AG04449 (cell line): ENCODE results near the gene HBA1.

ENCODE experiments used
- CTCF ChIA-PET: fragments of 350-600 bp; formaldehyde crosslinking; extraction: SDS; loops from one replicate; lab custom pipeline; 2021; ENCODE audit warnings: antibody characterized with exemption; lab: Yijun Ruan, JAX
- POLR2A ChIA-PET: fragments of 400-600, 350-600 bp; formaldehyde crosslinking; extraction: SDS; loops from one replicate; lab custom pipeline; 2020; ENCODE audit warnings: antibody characterized with exemption, inconsistent platforms; lab: Yijun Ruan, JAX
- DNase-seq: peaks from one replicate; pipeline ENCODE4 v3.0.0-alpha.2; 2010; ENCODE audit warnings: low read depth, low spot score
- H3K4me3 ChIP-seq: 2 replicates; pipeline ENCODE4 v1.5.1; 2011; ENCODE audit warnings: low read depth, mild to moderate bottlenecking, control low read depth, low read length
- CTCF ChIP-seq: IDR thresholded peaks from one replicate; pipeline ENCODE4 v1.5.1; 2011; ENCODE audit warnings: mild to moderate bottlenecking, moderate library complexity, low read length, control low read depth, inconsistent platforms; ENCODE audit not compliant: insufficient read depth; ENCODE audit errors: missing control alignments

Gene HBA1

DNA sequence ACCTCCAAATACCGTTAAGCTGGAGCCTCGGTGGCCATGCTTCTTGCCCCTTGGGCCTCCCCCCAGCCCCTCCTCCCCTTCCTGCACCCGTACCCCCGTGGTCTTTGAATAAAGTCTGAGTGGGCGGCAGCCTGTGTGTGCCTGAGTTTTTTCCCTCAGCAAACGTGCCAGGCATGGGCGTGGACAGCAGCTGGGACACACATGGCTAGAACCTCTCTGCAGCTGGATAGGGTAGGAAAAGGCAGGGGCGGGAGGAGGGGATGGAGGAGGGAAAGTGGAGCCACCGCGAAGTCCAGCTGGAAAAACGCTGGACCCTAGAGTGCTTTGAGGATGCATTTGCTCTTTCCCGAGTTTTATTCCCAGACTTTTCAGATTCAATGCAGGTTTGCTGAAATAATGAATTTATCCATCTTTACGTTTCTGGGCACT is 928 bp downstream of the HBA1 start:
- ChIA-PET POLR2A (no interaction called here), CTCF (interaction anchor here (1.0 to 6.9 kb wide), 4 partner anchors 71 to 114 kb away, joined by 3 to 81 read pairs (median 10); no protein-coding TSS in a partner anchor)
- no peak overlapping the region for H3K4me3 ChIP-seq
- TF ChIP-seq CTCF: no peak
- no peak for DNase-seq

GRCh38 chr16:177981-178667 is 1.6 kb downstream of the HBA1 start:
- DNase-seq: no peak
- no peak overlapping the region for H3K4me3 ChIP-seq
- CTCF ChIA-PET: interaction anchor here (1.0 to 6.9 kb wide), 6 partner anchors 72 to 115 kb away, joined by 3 to 81 read pairs (median 10); no protein-coding TSS in a partner anchor
- POLR2A ChIA-PET: no interaction called here
- no peak for TF ChIP-seq CTCF

DNA sequence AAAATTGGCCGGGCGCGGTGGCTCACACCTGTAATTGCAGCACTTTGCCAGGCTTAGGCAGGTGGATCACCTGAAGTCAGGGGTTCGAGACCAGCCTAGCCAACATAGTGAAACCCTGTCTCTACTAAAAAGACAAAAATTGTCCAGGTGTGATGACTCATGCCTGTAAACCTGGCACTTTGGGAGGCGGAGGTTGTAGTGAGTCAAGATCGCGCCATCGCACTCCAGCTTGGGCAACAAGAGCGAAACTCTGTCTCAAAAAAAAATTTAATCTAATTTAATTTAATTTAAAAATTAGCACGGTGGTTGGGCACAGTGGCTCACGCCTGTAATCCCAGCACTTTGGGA is 2.2 kb downstream of the HBA1 start:
- no peak for TF ChIP-seq CTCF
- no peak overlapping the region for H3K4me3 ChIP-seq
- POLR2A ChIA-PET: no interaction called here
- no peak for DNase-seq
- CTCF ChIA-PET: interaction anchor here (1.1 to 6.9 kb wide), 5 partner anchors 72 to 116 kb away, joined by 3 to 81 read pairs (median 15); no protein-coding TSS in a partner anchor

DNA sequence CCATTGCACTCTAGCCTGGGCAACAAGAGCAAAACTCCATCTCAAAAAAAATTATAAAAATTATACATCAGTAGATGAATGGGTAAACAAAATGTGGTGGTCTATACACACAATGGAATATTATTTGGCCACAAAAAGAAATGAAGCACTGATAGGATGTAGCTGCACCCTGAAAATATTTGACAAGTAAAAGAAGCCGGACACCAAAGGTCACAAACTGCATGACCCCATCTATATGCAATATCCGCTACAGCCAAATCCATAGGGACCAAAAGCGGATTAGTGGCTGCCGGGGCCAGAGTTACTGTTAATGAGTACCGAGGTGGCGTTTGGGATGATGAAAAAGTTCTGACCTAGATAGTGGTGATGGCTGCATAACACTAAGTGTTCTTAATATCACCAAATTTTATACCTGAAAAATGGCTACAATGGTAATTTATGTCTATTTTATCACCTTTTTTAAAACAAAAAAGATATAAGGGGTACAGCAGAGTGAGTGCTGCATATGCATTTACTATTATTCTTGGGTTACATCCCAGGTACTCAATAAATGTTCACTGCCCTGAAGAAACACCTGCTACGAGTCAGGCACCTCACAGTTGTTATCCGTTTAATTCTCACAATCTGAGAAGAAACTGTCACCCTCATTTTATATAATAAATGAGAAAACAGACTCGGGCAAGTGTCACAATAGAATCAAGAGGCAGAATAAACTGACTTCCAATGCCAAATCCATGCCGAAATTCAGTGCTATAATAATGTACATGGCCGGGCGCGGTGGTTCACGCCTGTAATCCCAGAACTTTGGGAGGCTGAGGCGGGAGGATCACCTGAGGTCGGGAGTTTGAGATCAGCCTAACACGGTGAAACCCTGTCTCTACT is 3.0 kb downstream of the HBA1 start:
- no peak for DNase-seq
- ChIA-PET CTCF (interaction anchor here (1.1 to 6.9 kb wide), 13 partner anchors 9 to 116 kb away, joined by 3 to 126 read pairs (median 11); no protein-coding TSS in a partner anchor), POLR2A (no interaction called here)
- no peak overlapping the region for H3K4me3 ChIP-seq
- no peak for TF ChIP-seq CTCF

GRCh38 chr16:180101-180675 is 3.7 kb downstream of the HBA1 start, which contains the start of gene HBQ1:
Gene HBQ1 (plus strand): TSS chr16:180459. CDS start chr16:180487, 28 bp downstream.
- CTCF ChIA-PET: interaction anchor here (0.7 to 6.9 kb wide), 20 partner anchors 9 to 183 kb away, joined by 3 to 126 read pairs (median 5); no protein-coding TSS in a partner anchor
- DNase-seq: no peak
- peak within 1 kb of the TSS; percentile 48 for H3K4me3 ChIP-seq
- TF ChIP-seq CTCF: no peak
- POLR2A ChIA-PET: interaction anchor here (0.7 kb wide), 2 partner anchors 9 to 73 kb away, joined by 3 read pairs; no protein-coding TSS in a partner anchor
